HepG2 (cell line): ENCODE data around the gene PMM2. TPM values are rescaled to one million over a fixed set of nuclear protein-coding genes. Genes with fewer than 3 reads are reported as not detected.

Experiments
- BCL6 ChIP-seq: IDR thresholded peaks from 2 replicates; pipeline ENCODE4 v1.6.1; 2016; ENCODE audit warnings: missing genetic modification reagents, missing compliant biosample characterization
- DNMT3B ChIP-seq: conservative IDR thresholded peaks from 2 replicates; pipeline ENCODE4 v1.6.1; 2016; ENCODE audit warnings: missing biosample characterization, control low read depth
- ETV5 ChIP-seq: IDR thresholded peaks from 2 replicates; pipeline ENCODE4 v1.6.1; 2018; ENCODE audit warnings: missing biosample characterization, missing genetic modification reagents, inconsistent platforms, borderline replicate concordance
- HNRNPLL ChIP-seq: fragments of 200-400 bp; formaldehyde crosslinking; IDR thresholded peaks from 2 replicates; pipeline ENCODE4 v1.6.1; 2017; ENCODE audit warnings: mild to moderate bottlenecking, low read depth, low read length; ENCODE audit not compliant: poor library complexity, severe bottlenecking
- NKX3-1 ChIP-seq: sonication (generic); formaldehyde crosslinking; IDR thresholded peaks from 2 replicates; pipeline ENCODE4 v1.5.0; 2020; ENCODE audit warnings: missing genetic modification reagents
- NR2C2 ChIP-seq: sonication (generic); formaldehyde crosslinking; IDR thresholded peaks from 2 replicates; pipeline ENCODE4 v1.4.0; 2020; ENCODE audit warnings: missing genetic modification reagents, mild to moderate bottlenecking, moderate library complexity, borderline replicate concordance
- PCBP1 ChIP-seq: fragments of 200-400 bp; formaldehyde crosslinking; IDR thresholded peaks from 2 replicates; pipeline ENCODE4 v1.6.1; 2017; ENCODE audit warnings: mild to moderate bottlenecking, low read depth, low read length, borderline replicate concordance
- PHF20 ChIP-seq: sonication (generic); formaldehyde crosslinking; IDR thresholded peaks from 2 replicates; pipeline ENCODE4 v1.5.0; 2020; ENCODE audit warnings: mild to moderate bottlenecking, missing genetic modification reagents
- RERE ChIP-seq: IDR thresholded peaks from 2 replicates; pipeline ENCODE4 v1.6.1; 2016; ENCODE audit warnings: low read depth, missing genetic modification reagents, missing compliant biosample characterization
- SKI ChIP-seq: fragments of 450-650 bp; IDR thresholded peaks from one replicate; pipeline ENCODE4 v1.6.1; 2018; ENCODE audit warnings: mild to moderate bottlenecking; ENCODE audit not compliant: partially characterized antibody
- TBL1XR1 ChIP-seq: fragments of 150-350 bp; IDR thresholded peaks from 2 replicates; pipeline ENCODE4 v1.6.1; 2014; ENCODE audit warnings: borderline replicate concordance, low read length; ENCODE audit not compliant: partially characterized antibody
- TFE3 ChIP-seq: IDR thresholded peaks from 2 replicates; pipeline ENCODE4 v1.6.1; 2016
- ZFY ChIP-seq: sonication (generic); formaldehyde crosslinking; IDR thresholded peaks from 2 replicates; pipeline ENCODE4 v1.4.0; 2020; ENCODE audit warnings: missing genetic modification reagents
- ZNF337 ChIP-seq: sonication (generic); formaldehyde crosslinking; IDR thresholded peaks from 2 replicates; pipeline ENCODE4 v1.5.1; 2020; ENCODE audit warnings: missing genetic modification reagents, low read depth, mild to moderate bottlenecking, borderline replicate concordance
- ZNF33A ChIP-seq: sonication (generic); formaldehyde crosslinking; IDR thresholded peaks from 2 replicates; pipeline ENCODE4 v1.5.1; 2020; ENCODE audit warnings: missing genetic modification reagents, mild to moderate bottlenecking, moderate library complexity, borderline replicate concordance
- ZNF558 ChIP-seq: sonication (generic); formaldehyde crosslinking; IDR thresholded peaks from 2 replicates; pipeline ENCODE4 v1.9.0; 2022; ENCODE audit warnings: mild to moderate bottlenecking, missing genetic modification reagents, borderline replicate concordance
- ZNF883 ChIP-seq: sonication (generic); formaldehyde crosslinking; IDR thresholded peaks from 2 replicates; pipeline ENCODE4 v1.5.1; 2020; ENCODE audit warnings: mild to moderate bottlenecking, missing genetic modification reagents; ENCODE audit errors: not compliant biosample characterization
- ZNF891 ChIP-seq: sonication (generic); formaldehyde crosslinking; IDR thresholded peaks from 2 replicates; pipeline ENCODE4 v1.5.0; 2020; ENCODE audit warnings: mild to moderate bottlenecking, missing genetic modification reagents
- polyA plus RNA-seq, 8 experiments: library from polyadenylated mRNA; depleted of rRNA in 3 of 8; stranded (reverse) in 7 of 8; unstranded in 1 of 8; fragments of >200 nt; fragmentation: Illumina TruSeq in 4 of 8; extraction: Trizol in 4 of 8; gene quantifications; 2 replicates each; pipeline versions ENCODE4 v1.2.1 to v1.2.3, GENCODE V29; 2011 to 2016; ENCODE audit warnings: low read depth in 4 of 8, missing spikeins in 1 of 8, mixed read lengths in 1 of 8; ENCODE audit not compliant: insufficient read depth in 1 of 8
- total RNA-seq, 5 experiments: library from RNA; depleted of rRNA; stranded (reverse); fragments of >200 nt; fragmentation: Illumina TruSeq; extraction: Trizol; gene quantifications; 2 replicates each; pipeline ENCODE4 v1.2.3, GENCODE V29; 2016; ENCODE audit warnings: low read depth in 1 of 5

PMM2 gene
- total and polyA plus RNA-seq, 2 of the 13 experiments (the other 11 are each of a cell fraction or from before 2014, with no cell fraction given) = 52.2 to 93.7 TPM

- TF ChIP-seq HNRNPLL = peak; percentile 76
- peak; percentile 97 for TF ChIP-seq ZNF891
- no peak; the same call in none of the 2 replicates for TF ChIP-seq BCL6 (CRISPR knock-in tag)
- peak; percentile 80; the same call in 1 of the 2 replicates for TF ChIP-seq ZNF337 (CRISPR knock-in tag)
- 0 out of 2 replicates have a peak, but pooled peaks have one; percentile 7 for TF ChIP-seq RERE (CRISPR knock-in tag)
- peak; percentile 94; the same call in 1 of the 2 replicates for TF ChIP-seq ZNF558
- TF ChIP-seq DNMT3B (CRISPR knock-in tag) = no peak
- TF ChIP-seq ZNF883 (CRISPR knock-in tag) = peak; percentile 97
- no peak; the same call in 1 of the 2 replicates for TF ChIP-seq NR2C2 (CRISPR knock-in tag)
- peak; percentile 67 for TF ChIP-seq ZFY (CRISPR knock-in tag)
- no peak for TF ChIP-seq NKX3-1 (CRISPR knock-in tag)
- no peak; the same call in 1 of the 2 replicates for TF ChIP-seq ETV5
- TF ChIP-seq PHF20 (CRISPR knock-in tag) = no peak; the same call in 1 of the 2 replicates
- no peak for TF ChIP-seq ZNF33A (CRISPR knock-in tag)
- TF ChIP-seq TFE3 (CRISPR knock-in tag) = no peak; the same call in 1 of the 2 replicates
- TF ChIP-seq TBL1XR1 = no peak
- no peak for TF ChIP-seq SKI
- TF ChIP-seq PCBP1 = peak; percentile 68; the same call in 1 of the 2 replicates
Observed at GRCh38 chr16:8868416-8869211, 71.0 kb downstream of the PMM2 start, which contains the start of gene CARHSP1 (continued).
